ENCODE results near the gene FAF1.

DNA sequence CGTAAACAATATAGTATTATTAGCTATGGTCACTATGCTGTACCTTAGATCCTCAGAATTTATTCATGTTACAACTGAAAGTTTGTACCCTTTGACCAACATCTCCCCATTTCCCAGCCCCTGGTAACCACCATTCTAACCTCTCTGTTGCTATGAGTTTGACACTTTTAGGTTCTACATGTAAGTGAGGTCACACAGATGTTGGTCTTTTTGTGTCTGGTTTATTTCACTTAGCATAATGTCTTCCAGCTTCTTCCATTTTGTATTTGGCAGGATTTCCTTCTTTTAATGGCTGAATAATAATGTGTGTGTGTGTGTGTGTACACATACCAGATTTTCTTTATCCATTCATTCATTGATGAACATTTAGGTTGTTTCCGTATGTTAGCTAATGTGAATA lies 139.5 kb downstream of the FAF1 start:
- TF ChIP-seq POLR2A (IDR thresholded peaks at IDR 0.05) = no peak
- TF ChIP-seq, protein P1, sequence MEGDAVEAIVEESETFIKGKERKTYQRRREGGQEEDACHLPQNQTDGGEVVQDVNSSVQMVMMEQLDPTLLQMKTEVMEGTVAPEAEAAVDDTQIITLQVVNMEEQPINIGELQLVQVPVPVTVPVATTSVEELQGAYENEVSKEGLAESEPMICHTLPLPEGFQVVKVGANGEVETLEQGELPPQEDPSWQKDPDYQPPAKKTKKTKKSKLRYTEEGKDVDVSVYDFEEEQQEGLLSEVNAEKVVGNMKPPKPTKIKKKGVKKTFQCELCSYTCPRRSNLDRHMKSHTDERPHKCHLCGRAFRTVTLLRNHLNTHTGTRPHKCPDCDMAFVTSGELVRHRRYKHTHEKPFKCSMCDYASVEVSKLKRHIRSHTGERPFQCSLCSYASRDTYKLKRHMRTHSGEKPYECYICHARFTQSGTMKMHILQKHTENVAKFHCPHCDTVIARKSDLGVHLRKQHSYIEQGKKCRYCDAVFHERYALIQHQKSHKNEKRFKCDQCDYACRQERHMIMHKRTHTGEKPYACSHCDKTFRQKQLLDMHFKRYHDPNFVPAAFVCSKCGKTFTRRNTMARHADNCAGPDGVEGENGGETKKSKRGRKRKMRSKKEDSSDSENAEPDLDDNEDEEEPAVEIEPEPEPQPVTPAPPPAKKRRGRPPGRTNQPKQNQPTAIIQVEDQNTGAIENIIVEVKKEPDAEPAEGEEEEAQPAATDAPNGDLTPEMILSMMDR (IDR thresholded peaks at IDR 0.05) = no peak

Measured in right lobe of liver (tissue), 4 donors.